Uterus (tissue), 4 donors: Measurements from ENCODE around the gene LRP1-AS. TPM values are rescaled to one million over a fixed set of nuclear protein-coding genes. Genes with fewer than 3 reads are reported as not detected.

Source experiments
- DNase-seq, 2 donors: peaks; one replicate each; pipeline ENCODE4 v3.0.0-alpha.2; 2019 to 2020
- H3K27ac ChIP-seq, 2 donors: fragments of 200-600 bp; sonication (generic); 1 replicate in 1 of 2; 2 replicates in 1 of 2; pipeline ENCODE4 v1.5.1; 2016 to 2018
- H3K27me3 ChIP-seq, 2 donors: fragments of 200-600 bp; sonication (generic); one replicate each; pipeline ENCODE4 v1.5.1; 2018 to 2019; ENCODE audit warnings: control low read depth in 1 of 2
- H3K36me3 ChIP-seq, 2 donors: fragments of 200-600 bp; sonication (generic); one replicate each; pipeline ENCODE4 v1.5.1; 2019; ENCODE audit warnings: control low read depth in 1 of 2
- H3K4me1 ChIP-seq, 2 donors: fragments of 200-600 bp; sonication (generic); one replicate each; pipeline ENCODE4 v1.5.1; 2018 to 2019; ENCODE audit warnings: control low read depth in 1 of 2
- H3K4me3 ChIP-seq, 2 donors: fragments of 200-600 bp; sonication (generic); 1 replicate in 1 of 2; 2 replicates in 1 of 2; pipeline ENCODE4 v1.5.1; 2018 to 2019; ENCODE audit warnings: mild to moderate bottlenecking in 1 of 2
- H3K9me3 ChIP-seq, 2 donors: fragments of 200-600 bp; sonication (generic); one replicate each; pipeline ENCODE4 v1.5.1; 2019; ENCODE audit warnings: control low read depth in 1 of 2
- CTCF ChIP-seq, 4 experiments: fragments of 200-600 bp in 2 of 4; fragments of 450-650 bp in 2 of 4; sonication (generic) in 2 of 4; IDR thresholded peaks; one replicate each; pipeline ENCODE4 v1.5.1; 2016 to 2019; ENCODE audit warnings: antibody characterized with exemption in 4 of 4, mild to moderate bottlenecking in 2 of 4, moderate library complexity in 1 of 4
- POLR2A ChIP-seq, 2 donors: fragments of 450-650 bp; IDR thresholded peaks; one replicate each; pipeline ENCODE4 v1.6.1; 2016; ENCODE audit warnings: antibody characterized with exemption in 2 of 2, mild to moderate bottlenecking in 1 of 2, moderate library complexity in 1 of 2
- intact Hi-C: fragments of 100-400 bp; cut with DNase I; formaldehyde crosslinking; loops from one replicate; pipeline ENCODE4 v1.15.1; 2023; ENCODE audit warnings: low total_unique reads
- total RNA-seq, 4 donors: library from RNA; depleted of rRNA in 3 of 4; stranded (reverse); fragments of >200 nt in 3 of 4; gene quantifications; one replicate each; pipeline versions ENCODE4 v1.1.0 to v1.2.4, GENCODE V29; 2014 to 2023
- donor health status: DM: yes; HTN: yes; CAD: no.

The LRP1-AS gene
- total RNA-seq, 4 donors from 2014 or later = not detected

- DNase-seq = peak; percentile 91 to 93
- intact Hi-C loops = no loop called here
- H3K36me3 ChIP-seq = no peaks in the 10 kb centered on the region
These were observed 2.0 kb upstream of the LRP1-AS start for GRCh38 chr12:57149245-57149900.

GRCh38 chr12:57148469-57149244, 1.2 kb upstream of the LRP1-AS start:
- H3K27ac ChIP-seq = peak overlapping the region; percentile 86 to 93
- no peaks in the 10 kb centered on the region for H3K9me3 ChIP-seq
- H3K4me3 ChIP-seq = no peak overlapping the region
- peaks cover 36 to 47% of the 10 kb centered on the region in 2 donors for H3K4me1 ChIP-seq
- TF ChIP-seq CTCF (IDR thresholded peaks at IDR 0.05) (no peak), POLR2A (IDR thresholded peaks at IDR 0.05) (no peak)
- intact Hi-C loops = no loop called here
- DNase-seq = peak; percentile 84 to 86
- no peaks in the 10 kb centered on the region for H3K36me3 ChIP-seq
- H3K27me3 ChIP-seq = no peaks in the 10 kb centered on the region

More at GRCh38 chr12:57149245-57149900, 2.0 kb upstream of the LRP1-AS start:
- Histone ChIP-seq H3K9me3 (no peaks in the 10 kb centered on the region), H3K4me1 (peaks cover 36 to 47% of the 10 kb centered on the region in 2 donors), H3K27me3 (no peaks in the 10 kb centered on the region), H3K4me3 (no peak overlapping the region), H3K27ac (peak overlapping the region; percentile 86 to 93)
- no peak for TF ChIP-seq POLR2A (IDR thresholded peaks at IDR 0.05)
- TF ChIP-seq CTCF (IDR thresholded peaks at IDR 0.05) = no peak

GRCh38 chr12:57146092-57146491, 1.3 kb downstream of the LRP1-AS start:
- H3K4me3 ChIP-seq = no peak overlapping the region
- intact Hi-C loops = no loop called here
- no peaks in the 10 kb centered on the region for H3K36me3 ChIP-seq
- H3K27me3 ChIP-seq = no peaks in the 10 kb centered on the region
- TF ChIP-seq POLR2A (IDR thresholded peaks at IDR 0.05) = no peak
- no peaks in the 10 kb centered on the region for H3K9me3 ChIP-seq
- no peak for DNase-seq
- H3K27ac ChIP-seq = peak overlapping the region; percentile 86 to 93
- H3K4me1 ChIP-seq = peaks cover 31 to 34% of the 10 kb centered on the region in 2 donors

- Histone ChIP-seq H3K4me1 (peaks cover 29% of the 10 kb centered on the region in 2 donors), H3K9me3 (no peaks in the 10 kb centered on the region), H3K4me3 (no peak overlapping the region), H3K36me3 (no peaks in the 10 kb centered on the region), H3K27ac (peak overlapping the region; percentile 86 to 93), H3K27me3 (no peaks in the 10 kb centered on the region)
- intact Hi-C loops = no loop called here
- peak in 1 of 2 donors; percentile 15 for DNase-seq
- TF ChIP-seq CTCF (IDR thresholded peaks at IDR 0.05) = no peak
- no peak for TF ChIP-seq POLR2A (IDR thresholded peaks at IDR 0.05)
These were observed 1.9 kb downstream of the LRP1-AS start for GRCh38 chr12:57145460-57146059.

- Histone ChIP-seq H3K4me1 (peaks cover 21 to 26% of the 10 kb centered on the region in 2 donors), H3K27ac (peak overlapping the region; percentile 99 to 100), H3K9me3 (no peaks in the 10 kb centered on the region), H3K27me3 (no peaks in the 10 kb centered on the region), H3K4me3 (no peak overlapping the region), H3K36me3 (no peaks in the 10 kb centered on the region)
- TF ChIP-seq CTCF (IDR thresholded peaks at IDR 0.05) (no peak), POLR2A (IDR thresholded peaks at IDR 0.05) (no peak)
- intact Hi-C loops = no loop called here
- peak in 1 of 2 donors; percentile 12 for DNase-seq
These were observed 4.0 kb downstream of the LRP1-AS start for GRCh38 chr12:57143454-57143853.
